Right lobe of liver (tissue), 6 donors: ENCODE results near the gene NCAM2. TPM values are rescaled to one million over a fixed set of nuclear protein-coding genes. Genes with fewer than 3 reads are reported as not detected.

ENCODE experiments used
- ATAC-seq, 4 donors: fragments of 200-7000 bp; cut with Tn5 transposase; one replicate each; pipeline ENCODE4 v1.9.1; 2020; ENCODE audit warnings: mild to moderate bottlenecking in 4 of 4, moderate library complexity in 4 of 4
- DNase-seq, 3 donors: peaks; one replicate each; pipeline ENCODE4 v3.0.0-alpha.2; 2020
- H3K27ac ChIP-seq, 3 donors: fragments of 200-600 bp; one replicate each; pipeline ENCODE4 v1.8.0; 2022
- H3K27me3 ChIP-seq, 2 donors: fragments of 200-600 bp; one replicate each; pipeline ENCODE4 v1.8.0; 2022
- H3K36me3 ChIP-seq, 4 donors: fragments of 200-600 bp; sonication (generic) in 1 of 4; one replicate each; pipeline versions ENCODE4 v1.5.1 to v1.8.0; 2017 to 2022; ENCODE audit warnings: control low read depth in 1 of 4
- H3K4me1 ChIP-seq, 4 donors: fragments of 200-600 bp; sonication (generic) in 1 of 4; one replicate each; pipeline versions ENCODE4 v1.5.1 to v1.8.0; 2017 to 2022; ENCODE audit warnings: control low read depth in 1 of 4
- H3K4me3 ChIP-seq, 3 donors: fragments of 200-600 bp; one replicate each; pipeline ENCODE4 v1.8.0; 2022
- H3K9me3 ChIP-seq, 4 donors: fragments of 200-600 bp; sonication (generic) in 1 of 4; one replicate each; pipeline versions ENCODE4 v1.5.1 to v1.8.0; 2017 to 2022; ENCODE audit warnings: control low read depth in 1 of 4
- CTCF ChIP-seq, 4 donors: fragments of 200-600 bp in 3 of 4; fragments of 450-650 bp in 1 of 4; IDR thresholded peaks; one replicate each; pipeline versions ENCODE4 v1.5.1 to v1.8.0; 2016 to 2022; ENCODE audit warnings: antibody characterized with exemption in 4 of 4, mild to moderate bottlenecking in 2 of 4
- POLR2A ChIP-seq: fragments of 450-650 bp; IDR thresholded peaks from one replicate; pipeline ENCODE4 v1.6.1; 2017; ENCODE audit warnings: antibody characterized with exemption, mild to moderate bottlenecking
- WGBS: methylation state at CpG from one replicate; pipeline ENCODE4 v1.1.6; 2018; ENCODE audit warnings: low coverage, low lambda C conversion rate; ENCODE audit not compliant: insufficient coverage; ENCODE audit errors: missing lambda C conversion rate; 5-methylcytosine and 5-hydroxymethylcytosine counted together
- intact Hi-C, 2 donors: fragments of 100-400 bp; cut with DNase I; formaldehyde crosslinking; loops; one replicate each; pipeline versions ENCODE4 v1.11.2 to v1.14.1; 2022
- total RNA-seq, 6 experiments: library from RNA; depleted of rRNA in 2 of 6; stranded (reverse); fragments of >200 nt in 2 of 6; fragmentation: NEBNext Ultra II Directional in 3 of 6; extraction: Animal tissue kit (Norgen Biotek cat#: 25700) in 3 of 6; gene quantifications; one replicate each; pipeline versions ENCODE4 v1.1.0 to v1.2.4, GENCODE V29; 2016 to 2023
- donor health status: DM: no; HTN: yes; CAD: no.
- donor health status: DM: no; HTN: no; CAD: no.
- donor health status: DM: no; HTN: no; CAD: no.
- donor health status: DM: no; HTN: yes; CAD: no.
- donor health status: DM: no; HTN: yes; CAD: no.

The NCAM2 gene
- total RNA-seq, 6 experiments from 2014 or later = 0.38 to 1.4 (median 0.81) TPM; not detected in 2

DNA sequence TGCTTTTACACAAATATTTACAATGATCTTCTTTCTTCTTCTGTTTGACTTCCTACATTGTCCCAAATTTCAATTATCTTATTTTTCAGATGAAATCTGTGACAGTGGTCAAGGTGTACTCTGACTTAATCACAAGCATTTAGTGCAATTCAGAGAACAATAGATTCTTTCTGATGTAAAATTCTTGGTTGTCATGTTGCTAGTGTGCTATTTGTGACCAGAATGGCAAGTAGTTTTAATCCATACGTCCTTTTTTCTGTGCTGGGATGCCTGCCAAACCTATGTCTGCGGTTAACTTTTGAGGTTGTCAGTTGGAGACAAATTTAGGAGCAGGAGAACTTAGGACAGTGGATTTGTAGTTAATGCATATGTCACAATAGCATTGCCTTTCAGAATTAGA lies 31.0 kb downstream of the NCAM2 start:
- no peak for DNase-seq
- intact Hi-C loops = no loop called here
- TF ChIP-seq CTCF (IDR thresholded peaks at IDR 0.05) (no peak), POLR2A (no peak)
- 33% methylated on average over 2 of the region's 2 CpGs for WGBS
- ATAC-seq = no peak
- Histone ChIP-seq H3K36me3 (no peaks in the 10 kb centered on the region), H3K27me3 (no peaks in the 10 kb centered on the region), H3K9me3 (no peaks in the 10 kb centered on the region), H3K4me1 (no peaks in the 10 kb centered on the region), H3K4me3 (no peak overlapping the region), H3K27ac (no peak overlapping the region)

DNA sequence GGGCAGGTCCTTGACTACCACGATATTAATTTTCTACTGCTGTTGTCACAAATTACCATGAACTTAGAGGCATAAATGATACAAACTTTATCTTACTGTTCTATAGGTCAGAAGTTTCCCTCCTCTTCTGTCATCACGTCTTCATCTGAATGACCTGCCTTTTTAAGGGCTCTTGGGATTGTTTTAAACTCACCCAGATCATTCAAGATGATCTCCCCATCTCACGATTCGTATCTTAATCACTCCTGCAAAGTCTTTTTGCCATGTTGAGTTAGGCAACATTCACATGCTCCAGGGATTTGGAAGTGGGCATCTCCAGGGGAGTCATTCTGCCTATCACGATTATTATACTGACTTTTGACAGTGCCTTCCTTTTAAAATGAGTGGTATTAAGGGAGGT lies 32.1 kb downstream of the NCAM2 start:
- Histone ChIP-seq H3K4me3 (no peak overlapping the region), H3K27ac (no peak overlapping the region), H3K9me3 (no peaks in the 10 kb centered on the region), H3K27me3 (no peaks in the 10 kb centered on the region), H3K4me1 (no peaks in the 10 kb centered on the region), H3K36me3 (no peaks in the 10 kb centered on the region)
- 52% methylated on average over 5 of the region's 5 CpGs for WGBS
- intact Hi-C loops = no loop called here
- TF ChIP-seq POLR2A (no peak), CTCF (IDR thresholded peaks at IDR 0.05) (no peak)
- DNase-seq = no peak
- ATAC-seq = no peak

GRCh38 chr21:21034036-21034435 lies 35.8 kb downstream of the NCAM2 start:
- intact Hi-C loops = no loop called here
- H3K4me1 ChIP-seq = no peaks in the 10 kb centered on the region

GRCh38 chr21:21039624-21040170 lies 41.5 kb downstream of the NCAM2 start:
- Histone ChIP-seq H3K4me3 (no peak overlapping the region), H3K9me3 (no peaks in the 10 kb centered on the region)

More at GRCh38 chr21:21034036-21034435, 35.8 kb downstream of the NCAM2 start:
- TF ChIP-seq POLR2A = no peak
- TF ChIP-seq CTCF (IDR thresholded peaks at IDR 0.05) = no peak
- H3K27ac ChIP-seq = no peak overlapping the region
- no peak overlapping the region for H3K4me3 ChIP-seq
- H3K27me3 ChIP-seq = no peaks in the 10 kb centered on the region
- no peaks in the 10 kb centered on the region for H3K9me3 ChIP-seq
- DNase-seq = no peak
- 60% methylated on average over 2 of the region's 2 CpGs for WGBS
- no peaks in the 10 kb centered on the region for H3K36me3 ChIP-seq
- no peak for ATAC-seq

More at GRCh38 chr21:21039624-21040170, 41.5 kb downstream of the NCAM2 start:
- TF ChIP-seq POLR2A = no peak
- TF ChIP-seq CTCF (IDR thresholded peaks at IDR 0.05) = no peak
- H3K27me3 ChIP-seq = no peaks in the 10 kb centered on the region
- 52% methylated on average over 6 of the region's 6 CpGs for WGBS
- intact Hi-C loops = no loop called here
- no peak for DNase-seq
- H3K4me1 ChIP-seq = no peaks in the 10 kb centered on the region
- no peak overlapping the region for H3K27ac ChIP-seq
- no peak for ATAC-seq
- no peaks in the 10 kb centered on the region for H3K36me3 ChIP-seq
